Activated CD4-positive, alpha-beta memory T cell treated with anti-CD3 and anti-CD28 coated beads, Interleukin-2, amount 10 ng/mL, durations not matched to agents 7 days and 5 days (primary cell): ENCODE data around the gene MBD1. TPM values are rescaled to one million over a fixed set of nuclear protein-coding genes. Genes with fewer than 3 reads are reported as not detected.
"Not testable (repeated sequence)": the region's sequence is repeated elsewhere in the genome, so short reads cannot be mapped to it uniquely, and the experiment has no call there.

ENCODE experiments used
- CTCF ChIA-PET: fragments of 350-600 bp; sonication (Branson Sonifier 250); formaldehyde crosslinking; loops from one replicate; lab custom pipeline; 2021; ENCODE audit warnings: antibody characterized with exemption, inconsistent platforms; lab: Charles Lee
- POLR2A ChIA-PET: fragments of 350-600 bp; sonication (Branson Sonifier 250); formaldehyde crosslinking; loops from one replicate; lab custom pipeline; 2021; ENCODE audit warnings: antibody characterized with exemption; lab: Charles Lee
- DNase-seq: peaks from one replicate; pipeline ENCODE4 v3.0.0-alpha.2; 2020
- H3K27ac Mint-ChIP-seq: one replicate; pipeline ENCODE4 v1.8.0; 2021; ENCODE audit warnings: mild to moderate bottlenecking, mixed read lengths
- H3K27me3 Mint-ChIP-seq: one replicate; pipeline ENCODE4 v1.8.0; 2021; ENCODE audit warnings: mixed read lengths
- H3K36me3 Mint-ChIP-seq: one replicate; pipeline ENCODE4 v1.8.0; 2021; ENCODE audit warnings: low read depth, mixed read lengths
- H3K4me1 Mint-ChIP-seq: one replicate; pipeline ENCODE4 v1.8.0; 2021; ENCODE audit warnings: mixed read lengths
- H3K4me3 Mint-ChIP-seq: one replicate; pipeline ENCODE4 v1.8.0; 2021; ENCODE audit warnings: mild to moderate bottlenecking, mixed read lengths
- H3K9me3 Mint-ChIP-seq: one replicate; pipeline ENCODE4 v1.8.0; 2021; ENCODE audit warnings: mixed read lengths
- total RNA-seq, 2 experiments: library from RNA; stranded (reverse); gene quantifications; one replicate each; pipeline ENCODE4 v1.2.3, GENCODE V29; 2021

MBD1 gene
- 100 to 1,000 TPM; 103 to 106 TPM for total RNA-seq

DNA sequence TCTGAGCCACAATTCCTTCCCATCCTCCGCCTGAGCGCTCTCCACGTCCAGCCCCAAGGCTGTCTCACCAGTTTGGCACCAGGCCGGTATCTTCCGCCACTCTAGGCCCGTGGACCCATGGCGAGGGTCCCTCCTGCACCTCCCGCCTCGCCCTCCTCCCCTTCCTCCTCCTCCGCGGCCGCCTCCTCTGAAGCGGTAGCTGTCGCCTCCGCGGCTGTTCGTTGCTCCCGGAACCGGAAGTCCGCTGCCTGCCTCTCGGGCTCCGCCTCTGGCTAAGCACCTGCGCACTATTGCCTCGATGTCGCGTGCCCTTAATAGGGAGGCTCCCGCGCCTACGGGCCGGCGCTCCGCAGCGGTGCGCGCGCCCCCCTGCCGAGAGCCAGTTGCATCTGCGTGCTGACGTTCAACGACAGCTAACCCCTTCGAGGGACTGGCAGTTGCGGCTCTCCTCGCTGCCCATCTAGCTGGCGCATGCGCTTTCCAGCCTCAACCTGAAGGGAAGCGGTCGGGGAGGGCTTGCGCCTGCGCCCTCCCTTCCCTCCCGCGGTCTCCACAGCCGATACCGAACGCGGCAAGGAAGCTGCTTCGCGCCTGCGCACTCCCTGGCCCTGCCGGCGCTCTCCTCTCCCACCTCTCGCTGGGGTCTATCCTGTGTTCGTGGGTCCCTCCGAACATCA lies at the start of gene MBD1:
Gene MBD1 (minus strand): TSS at position 229 of the 677 bp plus-strand sequence. CDS start 1,531 bp downstream, outside the sequence.
- ChIA-PET POLR2A (interaction anchor here (0.6 to 2.4 kb wide), 19 partner anchors 8 to 794 kb away, joined by 3 to 22 read pairs (median 4); partner anchors contain the start of genes C18orf32, CFAP53, ME2 and SKA1), CTCF (interaction anchor here (0.7 to 2.2 kb wide), 15 partner anchors 10 to 794 kb away, joined by 3 to 29 read pairs (median 3); partner anchors contain the start of genes C18orf32, CFAP53 and SKA1)
- H3K9me3 Mint-ChIP-seq, result no peaks in the 10 kb centered on the region
- H3K27ac Mint-ChIP-seq, result peak within 1 kb of the TSS; percentile 89
- peaks cover 78% of the 10 kb centered on the region for H3K36me3 Mint-ChIP-seq
- peaks cover 74% of the 10 kb centered on the region for H3K4me1 Mint-ChIP-seq
- H3K27me3 Mint-ChIP-seq, result no peaks in the 10 kb centered on the region
- peak; percentile 96 for DNase-seq
- H3K4me3 Mint-ChIP-seq, result peak within 1 kb of the TSS; percentile 88

DNA sequence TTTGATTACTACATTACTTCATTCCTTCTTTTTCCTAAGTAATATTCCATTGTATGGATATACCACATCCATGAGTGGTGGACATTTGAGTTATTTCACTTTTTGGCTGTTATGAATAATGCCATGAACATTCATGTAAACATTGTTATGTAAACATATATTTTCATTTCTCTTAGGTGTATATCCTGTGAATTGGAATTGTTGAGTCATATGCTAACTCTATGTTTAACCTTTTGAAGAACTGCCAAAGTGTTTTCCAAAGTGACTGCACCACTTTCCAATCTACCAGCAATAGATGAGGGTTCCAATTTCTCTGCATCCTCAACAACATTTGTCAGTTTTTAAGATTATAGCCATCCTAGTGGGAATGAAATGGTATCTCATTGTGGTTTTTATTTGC lies 48.9 kb upstream of the MBD1 start:
- POLR2A ChIA-PET, result no interaction called here
- Mint-ChIP-seq H3K4me3 (no peak overlapping the region), H3K27ac (no peak overlapping the region), H3K36me3 (no peaks in the 10 kb centered on the region), H3K4me1 (no peaks in the 10 kb centered on the region), H3K9me3 (no peaks in the 10 kb centered on the region), H3K27me3 (peaks cover 37% of the 10 kb centered on the region)
- CTCF ChIA-PET, result no interaction called here
- no peak for DNase-seq

GRCh38 chr18:50327983-50328382 lies 46.7 kb upstream of the MBD1 start:
- CTCF ChIA-PET, result interaction anchor here (1.2 kb wide), 1 partner anchor 29 kb away, joined by 3 read pairs; no protein-coding TSS in a partner anchor
- no peak overlapping the region for H3K27ac Mint-ChIP-seq

DNA sequence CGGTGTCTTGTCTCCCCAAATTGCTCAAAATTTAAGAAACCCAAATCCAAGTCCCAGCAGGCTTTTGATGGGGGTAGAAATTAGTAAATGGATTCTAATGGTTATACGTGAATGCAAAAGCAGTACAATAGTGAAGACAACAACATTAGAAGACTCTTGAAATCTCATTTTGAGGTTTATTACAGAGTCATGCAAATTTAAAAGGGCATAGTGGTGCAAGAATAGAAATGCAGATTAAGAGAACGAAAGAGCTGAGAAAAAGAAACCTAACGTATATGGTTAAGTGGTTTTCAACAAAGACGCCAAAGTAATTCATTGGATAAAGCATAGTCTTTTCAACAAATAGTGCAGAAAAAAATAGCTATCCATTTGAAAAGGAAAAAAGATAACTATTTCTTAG lies 39.4 kb upstream of the MBD1 start:
- no peak for DNase-seq
- peaks cover 25% of the 10 kb centered on the region for H3K4me1 Mint-ChIP-seq
- ChIA-PET CTCF (interaction anchor here (1.1 to 2.4 kb wide), 3 partner anchors 12 to 39 kb away, joined by 3 to 11 read pairs (median 3); partner anchors contain the start of gene MBD1), POLR2A (interaction anchor here (0.9 to 1.8 kb wide), 4 partner anchors 13 to 39 kb away, joined by 3 to 14 read pairs (median 6); partner anchors contain the start of gene MBD1)
- H3K36me3 Mint-ChIP-seq, result peaks cover 15% of the 10 kb centered on the region
- no peaks in the 10 kb centered on the region for H3K9me3 Mint-ChIP-seq
- peak overlapping the region; percentile 73 for H3K27ac Mint-ChIP-seq
- peak overlapping the region; percentile 55 for H3K4me3 Mint-ChIP-seq
- peaks cover 5% of the 10 kb centered on the region for H3K27me3 Mint-ChIP-seq

More at GRCh38 chr18:50327983-50328382, 46.7 kb upstream of the MBD1 start:
- Mint-ChIP-seq H3K4me3 (no peak overlapping the region), H3K4me1 (no peaks in the 10 kb centered on the region), H3K36me3 (peaks cover 4% of the 10 kb centered on the region), H3K9me3 (no peaks in the 10 kb centered on the region), H3K27me3 (peaks cover 38% of the 10 kb centered on the region)
- DNase-seq, result no peak
- POLR2A ChIA-PET, result interaction anchor here (1.2 kb wide), 1 partner anchor 29 kb away, joined by 3 read pairs; no protein-coding TSS in a partner anchor

DNA sequence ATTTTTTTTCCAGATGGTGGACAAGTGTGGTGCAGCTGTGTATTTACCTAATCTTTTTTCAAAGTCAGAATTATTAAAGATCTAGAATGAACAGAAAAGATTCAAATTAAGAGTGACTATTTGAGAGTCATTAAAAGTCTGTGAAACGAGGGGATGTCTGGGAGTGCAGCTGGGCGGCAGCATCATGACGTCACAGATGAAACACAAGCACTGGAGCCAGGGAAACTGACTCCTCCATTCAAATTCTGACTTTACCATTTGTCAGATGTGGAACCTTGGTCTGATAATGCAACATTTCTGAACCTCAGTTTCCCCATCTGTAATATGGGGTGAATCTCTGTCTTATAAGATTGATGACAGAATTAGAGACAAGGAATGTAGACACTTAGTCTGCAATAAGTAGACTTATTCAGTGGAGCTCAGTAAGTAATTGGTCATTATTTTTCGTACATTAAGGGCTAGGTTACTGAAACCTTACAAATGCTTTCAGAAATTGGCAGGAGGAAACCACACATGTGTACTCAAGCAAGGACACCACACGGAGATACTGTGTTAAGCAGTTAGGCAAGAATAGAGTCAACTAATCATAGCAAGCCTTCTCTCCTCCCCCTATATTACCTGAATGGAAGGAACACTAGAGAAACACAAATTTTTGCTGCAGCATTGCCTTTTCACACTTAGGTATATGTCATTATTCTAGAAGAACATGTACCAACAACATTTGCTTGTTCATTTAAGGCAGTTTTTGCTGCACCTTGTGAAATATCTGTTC lies 34.0 kb upstream of the MBD1 start:
- no peaks in the 10 kb centered on the region for H3K9me3 Mint-ChIP-seq
- H3K27me3 Mint-ChIP-seq, result peaks cover 28% of the 10 kb centered on the region
- DNase-seq, result no peak
- CTCF ChIA-PET, result interaction anchor here (0.8 kb wide), 1 partner anchor 26 kb away, joined by 3 read pairs; no protein-coding TSS in a partner anchor
- H3K4me3 Mint-ChIP-seq, result no peak overlapping the region
- H3K4me1 Mint-ChIP-seq, result peaks cover 17% of the 10 kb centered on the region
- H3K27ac Mint-ChIP-seq, result no peak overlapping the region
- POLR2A ChIA-PET, result interaction anchor here (1.2 kb wide), 1 partner anchor 59 kb away, joined by 3 read pairs; the partner anchor contains the start of gene SKA1
- peaks cover 7% of the 10 kb centered on the region for H3K36me3 Mint-ChIP-seq

DNA sequence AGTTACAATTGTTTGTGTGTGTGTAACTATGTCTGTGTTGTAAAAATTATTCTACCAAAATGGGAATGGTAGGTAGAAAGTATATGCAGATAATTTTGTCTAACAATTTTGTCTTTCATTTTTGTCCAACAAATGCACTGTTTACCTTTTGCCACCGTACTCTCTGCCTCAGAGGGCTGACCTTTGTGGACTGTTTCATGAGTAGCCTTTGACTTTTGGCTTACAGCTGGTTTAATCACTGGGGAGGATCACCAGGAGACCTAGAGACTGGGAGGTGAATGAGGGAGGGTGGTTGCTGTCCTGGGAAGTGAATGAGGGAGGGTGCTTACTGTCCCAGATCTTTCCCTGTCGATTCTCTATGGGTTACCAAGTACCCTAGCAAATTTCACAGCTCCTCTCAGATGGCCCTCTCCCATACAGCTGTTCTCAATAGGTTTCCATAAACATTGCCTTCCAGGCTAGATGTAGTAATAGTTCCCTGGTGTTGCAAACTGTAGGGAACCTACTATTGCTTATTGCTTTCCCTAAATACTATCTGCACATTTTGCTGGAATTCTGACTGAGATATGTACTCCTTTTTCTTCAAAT lies 32.6 kb upstream of the MBD1 start:
- Mint-ChIP-seq H3K4me1 (peaks cover 9% of the 10 kb centered on the region), H3K4me3 (no peak overlapping the region), H3K9me3 (no peaks in the 10 kb centered on the region)

GRCh38 chr18:50313031-50313607 lies 31.8 kb upstream of the MBD1 start:
- Mint-ChIP-seq H3K4me3 (no peak overlapping the region), H3K9me3 (no peaks in the 10 kb centered on the region), H3K36me3 (peaks cover 11% of the 10 kb centered on the region), H3K4me1 (peaks cover 9% of the 10 kb centered on the region), H3K27ac (no peak overlapping the region), H3K27me3 (peaks cover 33% of the 10 kb centered on the region)
- POLR2A ChIA-PET, result no interaction called here
- no peak for DNase-seq
- CTCF ChIA-PET, result no interaction called here

More for the DNA sequence above, 32.6 kb upstream of the MBD1 start:
- H3K27me3 Mint-ChIP-seq, result peaks cover 33% of the 10 kb centered on the region
- POLR2A ChIA-PET, result interaction anchor here (1.2 kb wide), 1 partner anchor 60 kb away, joined by 3 read pairs; the partner anchor contains the start of gene SKA1
- DNase-seq, result no peak
- peaks cover 11% of the 10 kb centered on the region for H3K36me3 Mint-ChIP-seq
- CTCF ChIA-PET, result interaction anchor here (0.8 to 1.2 kb wide), 2 partner anchors 25 to 43 kb away, joined by 3 to 5 read pairs; no protein-coding TSS in a partner anchor
- no peak overlapping the region for H3K27ac Mint-ChIP-seq

GRCh38 chr18:50312296-50313030 lies 31.1 kb upstream of the MBD1 start:
- peaks cover 33% of the 10 kb centered on the region for H3K27me3 Mint-ChIP-seq
- H3K9me3 Mint-ChIP-seq, result no peaks in the 10 kb centered on the region
- H3K36me3 Mint-ChIP-seq, result peaks cover 11% of the 10 kb centered on the region
- peaks cover 16% of the 10 kb centered on the region for H3K4me1 Mint-ChIP-seq
- H3K4me3 Mint-ChIP-seq, result no peak overlapping the region
- ChIA-PET POLR2A (no interaction called here), CTCF (interaction anchor here (1.2 kb wide), 1 partner anchor 31 kb away, joined by 3 read pairs; the partner anchor contains the start of gene MBD1)
- DNase-seq, result no peak
- no peak overlapping the region for H3K27ac Mint-ChIP-seq

DNA sequence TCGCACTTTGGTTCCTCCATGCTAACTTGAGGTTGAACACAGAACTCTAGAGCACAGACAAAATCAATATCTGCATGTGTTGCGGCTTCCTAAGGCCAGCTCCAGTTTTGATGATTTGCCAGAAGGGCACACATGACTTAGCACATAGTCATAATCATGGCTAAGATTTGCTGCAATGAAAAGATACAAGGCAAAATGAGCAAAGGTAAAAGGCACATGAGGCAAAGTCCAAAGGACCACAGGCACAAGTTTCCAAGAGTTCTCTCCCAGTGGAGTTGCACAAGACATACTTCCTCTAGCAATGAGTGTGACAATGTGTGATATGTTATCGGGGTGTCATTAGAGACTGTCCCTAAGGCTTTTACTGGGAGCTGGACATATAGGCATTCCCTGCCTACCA lies 30.3 kb upstream of the MBD1 start:
- no peak for DNase-seq
- POLR2A ChIA-PET, result no interaction called here
- peaks cover 32% of the 10 kb centered on the region for H3K27me3 Mint-ChIP-seq
- peaks cover 5% of the 10 kb centered on the region for H3K36me3 Mint-ChIP-seq
- H3K9me3 Mint-ChIP-seq, result no peaks in the 10 kb centered on the region
- H3K4me3 Mint-ChIP-seq, result no peak overlapping the region
- no peak overlapping the region for H3K27ac Mint-ChIP-seq
- CTCF ChIA-PET, result interaction anchor here (1.2 kb wide), 1 partner anchor 30 kb away, joined by 3 read pairs; the partner anchor contains the start of gene MBD1
- H3K4me1 Mint-ChIP-seq, result peaks cover 23% of the 10 kb centered on the region

DNA sequence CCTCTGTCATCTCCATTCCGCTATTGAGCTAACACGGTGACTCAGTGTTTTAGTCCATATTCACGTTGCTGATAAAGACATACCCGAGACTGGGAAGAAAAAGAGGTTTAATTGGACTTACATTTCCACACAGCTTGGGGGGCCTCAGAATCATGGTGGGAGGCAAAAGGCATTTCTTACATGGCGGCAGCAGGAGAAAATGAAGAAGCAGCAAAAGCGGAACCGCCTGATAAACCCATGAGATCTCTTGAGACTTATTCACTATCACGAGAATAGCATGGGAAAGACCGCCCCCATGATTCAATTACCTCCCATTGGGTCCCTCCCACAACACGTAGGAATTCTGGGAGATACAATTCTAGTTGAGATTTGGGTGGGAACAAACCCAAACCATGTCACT lies 28.8 kb upstream of the MBD1 start:
- Mint-ChIP-seq H3K27ac (no peak overlapping the region), H3K27me3 (peaks cover 37% of the 10 kb centered on the region), H3K4me3 (no peak overlapping the region), H3K36me3 (peaks cover 7% of the 10 kb centered on the region), H3K4me1 (peaks cover 25% of the 10 kb centered on the region), H3K9me3 (peaks cover 4% of the 10 kb centered on the region)
- DNase-seq, result no peak
- ChIA-PET CTCF (interaction anchor here (0.6 kb wide), 1 partner anchor 15 kb away, joined by 5 read pairs; no protein-coding TSS in a partner anchor), POLR2A (no interaction called here)

DNA sequence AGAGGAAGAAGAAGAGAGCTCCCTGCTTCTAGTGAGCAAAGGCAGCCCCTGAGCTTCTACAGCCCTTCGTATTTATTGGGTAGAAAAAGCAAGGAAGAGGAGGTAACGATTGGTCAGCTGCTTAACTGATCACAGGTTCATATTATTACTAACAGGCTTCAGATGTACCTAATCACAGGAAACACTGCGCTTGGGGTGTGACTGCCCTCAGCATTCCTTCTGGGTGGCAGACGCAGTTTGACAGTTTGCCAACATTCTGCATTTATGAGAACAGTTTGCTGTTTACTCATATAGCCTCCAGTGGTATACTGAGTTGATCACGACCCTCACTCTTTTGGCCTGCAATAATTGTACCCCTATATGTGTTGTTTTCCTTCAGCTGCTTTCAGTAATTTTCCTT lies 27.5 kb upstream of the MBD1 start:
- H3K4me3 Mint-ChIP-seq, H3K9me3 Mint-ChIP-seq, DNase-seq, H3K36me3 Mint-ChIP-seq, H3K27ac Mint-ChIP-seq: not testable (repeated sequence)
- CTCF ChIA-PET, result interaction anchor here (0.9 to 2.8 kb wide), 2 partner anchors 28 to 49 kb away, joined by 3 to 13 read pairs; partner anchors contain the start of gene MBD1
- POLR2A ChIA-PET, result interaction anchor here (1.0 to 2.7 kb wide), 2 partner anchors 27 to 67 kb away, joined by 4 to 15 read pairs; partner anchors contain the start of genes MBD1 and SKA1
- peaks cover 36% of the 10 kb centered on the region for H3K27me3 Mint-ChIP-seq
- H3K4me1 Mint-ChIP-seq, result peaks cover 25% of the 10 kb centered on the region
